Left colon (tissue), 2 donors: ENCODE measurements around the gene UBXN4. TPM values are rescaled to one million over a fixed set of nuclear protein-coding genes. Genes with fewer than 3 reads are reported as not detected.
"Not testable (repeated sequence)": the region's sequence is repeated elsewhere in the genome, so short reads cannot be mapped to it uniquely, and the experiment has no call there.

Experiments
- ATAC-seq: fragments of 200-7000 bp; cut with Tn5 transposase; one replicate; pipeline ENCODE4 v1.9.1; 2020; ENCODE audit warnings: mild to moderate bottlenecking, moderate library complexity
- DNase-seq, 2 donors: peaks; one replicate each; pipeline ENCODE4 v3.0.0-alpha.2; 2020
- intact Hi-C, 2 donors: fragments of 100-400 bp; cut with DNase I in 1 of 2; cut with micrococcal nuclease in 1 of 2; formaldehyde crosslinking; loops; one replicate each; pipeline versions ENCODE4 v1.11.2 to v1.14.0; 2022; cut with DNase I, micrococcal nuclease
- long read RNA-seq: library from polyadenylated mRNA; unstranded; transcript quantifications from one replicate; pipeline ENCODE4 v2.0.0, GENCODE V29; 2021
- total RNA-seq, 2 donors: library from RNA; stranded (reverse); fragmentation: NEBNext Ultra II Directional; extraction: Animal tissue kit (Norgen Biotek cat#: 25700); gene quantifications; one replicate each; pipeline ENCODE4 v1.2.1, GENCODE V29; 2021
- donor health status: DM: no; HTN: no; CAD: no.
- donor health status: DM: yes; HTN: yes; CAD: no.

UBXN4 gene
- 100 to 1,000 TPM; 103 to 107 TPM for total RNA-seq
- long read RNA-seq, full-length matches to known transcripts, result 77 of 162 reads
- long read RNA-seq, partial matches to known transcripts, result 48 of 162 reads
- long read RNA-seq, other reads (novel, unspliced or antisense), result 37 of 162 reads

- peak; percentile 95 to 99 for DNase-seq
Observed at GRCh38 chr2:135741395-135742324, at the start of gene UBXN4. TSS of gene UBXN4 (plus strand) at chr2:135741855. CDS start at chr2:135741930, 75 bp downstream.

GRCh38 chr2:135694711-135695110 lies 46.9 kb upstream of the UBXN4 start:
- ATAC-seq (no peak), DNase-seq (no peak)
- intact Hi-C loops, result no loop called here

More at GRCh38 chr2:135741395-135742324, at the start of gene UBXN4:
- intact Hi-C loops, result no loop called here
- peak; percentile 93 for ATAC-seq

GRCh38 chr2:135698838-135699237 lies 42.8 kb upstream of the UBXN4 start:
- intact Hi-C loops, result no loop called here
- DNase-seq, result no peak
- no peak for ATAC-seq

GRCh38 chr2:135701442-135701841 lies 40.2 kb upstream of the UBXN4 start:
- intact Hi-C loops, result loop anchor here in 1 of 2 donors (10.0 kb wide), 1 partner anchor 697 kb away; no protein-coding TSS in a partner anchor
- no peak for ATAC-seq
- DNase-seq, result no peak

GRCh38 chr2:135703300-135703699 lies 38.4 kb upstream of the UBXN4 start:
- intact Hi-C loops, result loop anchor here in 1 of 2 donors (10.0 kb wide), 1 partner anchor 698 kb away; no protein-coding TSS in a partner anchor

GRCh38 chr2:135704075-135704474 lies 37.6 kb upstream of the UBXN4 start:
- ATAC-seq, DNase-seq: not testable (repeated sequence)
- intact Hi-C loops, result loop anchor here in 1 of 2 donors (10.0 kb wide), 1 partner anchor 699 kb away; no protein-coding TSS in a partner anchor

More at GRCh38 chr2:135703300-135703699, 38.4 kb upstream of the UBXN4 start:
- ATAC-seq (peak; percentile 38), DNase-seq (no peak)

- intact Hi-C loops, result loop anchor here in 1 of 2 donors (10.0 kb wide), 1 partner anchor 703 kb away; no protein-coding TSS in a partner anchor
- DNase-seq, result no peak
- no peak for ATAC-seq
Observed at GRCh38 chr2:135708159-135708558, 33.5 kb upstream of the UBXN4 start.

GRCh38 chr2:135709992-135710391 lies 31.7 kb upstream of the UBXN4 start:
- peak in 1 of 2 donors; percentile 58 for DNase-seq
- intact Hi-C loops, result loop anchor here in 1 of 2 donors (10.0 kb wide), 1 partner anchor 705 kb away; no protein-coding TSS in a partner anchor
- peak; percentile 64 for ATAC-seq

- intact Hi-C loops, ATAC-seq, DNase-seq: not testable (repeated sequence)
Observed at GRCh38 chr2:135715086-135715485, 26.6 kb upstream of the UBXN4 start.

GRCh38 chr2:135728064-135728743 lies 13.5 kb upstream of the UBXN4 start:
- no peak for ATAC-seq
- DNase-seq, result no peak
- intact Hi-C loops, result no loop called here

GRCh38 chr2:135732561-135732960 lies 9.1 kb upstream of the UBXN4 start:
- intact Hi-C loops, result no loop called here
- no peak for DNase-seq
- ATAC-seq, result no peak

- DNase-seq (no peak), ATAC-seq (no peak)
- intact Hi-C loops, result no loop called here
Observed at GRCh38 chr2:135733045-135733444, 8.6 kb upstream of the UBXN4 start.

GRCh38 chr2:135736546-135736945 lies 5.1 kb upstream of the UBXN4 start:
- intact Hi-C loops, result no loop called here
- no peak for DNase-seq
- no peak for ATAC-seq

- no peak for DNase-seq
- intact Hi-C loops, result no loop called here
- no peak for ATAC-seq
Observed at GRCh38 chr2:135740206-135740605, 1.4 kb upstream of the UBXN4 start.

GRCh38 chr2:135741043-135741394 lies 636 bp upstream of the UBXN4 start:
- intact Hi-C loops, result no loop called here

GRCh38 chr2:135742325-135742757 lies 686 bp downstream of the UBXN4 start:
- intact Hi-C loops, result no loop called here
- peak; percentile 54 for ATAC-seq
- DNase-seq, result peak in 1 of 2 donors; percentile 31

More at GRCh38 chr2:135741043-135741394, 636 bp upstream of the UBXN4 start:
- ATAC-seq (no peak), DNase-seq (no peak)

GRCh38 chr2:135743860-135744259 lies 2.2 kb downstream of the UBXN4 start:
- intact Hi-C loops, result no loop called here
- ATAC-seq (no peak), DNase-seq (no peak)

GRCh38 chr2:135744760-135745314 lies 3.2 kb downstream of the UBXN4 start:
- no peak for DNase-seq
- ATAC-seq, result no peak
- intact Hi-C loops, result no loop called here

- intact Hi-C loops, result no loop called here
- no peak for ATAC-seq
- DNase-seq, result no peak
Observed at GRCh38 chr2:135745545-135745944, 3.9 kb downstream of the UBXN4 start.
